ENCODE measurements around the gene SLC20A1. TPM values are rescaled to one million over a fixed set of nuclear protein-coding genes. Genes with fewer than 3 reads are reported as not detected.
"Not testable (repeated sequence)": the region's sequence is repeated elsewhere in the genome, so short reads cannot be mapped to it uniquely, and the experiment has no call there.

Gene SLC20A1
- total RNA-seq, 2 experiments from 2014 or later = 88.8 to 91.3 TPM

GRCh38 chr2:112699984-112700667 is 54.4 kb downstream of the SLC20A1 start:
- no peak overlapping the region for H3K4me3 Mint-ChIP-seq
- intact Hi-C loops (cut with micrococcal nuclease) = no loop called here
- no peak for DNase-seq
- H3K9me3 Mint-ChIP-seq = no peaks in the 10 kb centered on the region
- no peak overlapping the region for H3K27ac Mint-ChIP-seq
- ChIA-PET POLR2A (interaction anchor here (1.0 kb wide), 1 partner anchor 7 kb away, joined by 3 read pairs; no protein-coding TSS in a partner anchor), CTCF (interaction anchor here (1.1 to 2.7 kb wide), 3 partner anchors 8 to 26 kb away, joined by 4 to 9 read pairs (median 5); no protein-coding TSS in a partner anchor)
- H3K36me3 Mint-ChIP-seq = no peaks in the 10 kb centered on the region
- H3K27me3 Mint-ChIP-seq = peaks cover 1% of the 10 kb centered on the region
- H3K4me1 Mint-ChIP-seq (ENCODE audit: low read depth) = peaks cover 7% of the 10 kb centered on the region

DNA sequence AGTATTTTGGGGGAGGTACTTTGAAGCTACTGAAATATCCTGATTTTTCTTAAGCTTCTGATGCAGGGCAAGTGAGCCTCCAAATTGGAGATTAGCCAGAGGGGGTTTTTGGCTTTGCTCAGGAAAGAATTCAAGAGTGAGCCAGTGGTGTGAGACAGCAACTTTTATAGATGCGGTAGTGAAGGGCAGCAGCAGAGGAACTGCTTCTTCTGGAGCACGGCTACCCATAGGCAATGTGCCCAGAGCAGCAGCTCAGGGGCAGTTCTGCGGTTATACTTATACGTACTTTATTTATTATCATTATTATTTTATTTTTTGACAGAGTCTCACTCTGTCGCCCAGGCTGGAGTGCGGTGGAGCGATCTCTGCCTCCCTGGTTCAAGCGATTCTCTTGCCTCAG is 55.3 kb downstream of the SLC20A1 start:
- ChIA-PET POLR2A (interaction anchor here (1.0 kb wide), 1 partner anchor 8 kb away, joined by 3 read pairs; no protein-coding TSS in a partner anchor), CTCF (interaction anchor here (1.9 kb wide), 1 partner anchor 9 kb away, joined by 5 read pairs; no protein-coding TSS in a partner anchor)
- Mint-ChIP-seq H3K4me1 (ENCODE audit: low read depth) (peaks cover 12% of the 10 kb centered on the region), H3K36me3 (no peaks in the 10 kb centered on the region), H3K9me3 (no peaks in the 10 kb centered on the region), H3K4me3 (no peak overlapping the region), H3K27ac (no peak overlapping the region), H3K27me3 (peaks cover 1% of the 10 kb centered on the region)
- no peak for DNase-seq
- intact Hi-C loops (cut with micrococcal nuclease) = no loop called here

DNA sequence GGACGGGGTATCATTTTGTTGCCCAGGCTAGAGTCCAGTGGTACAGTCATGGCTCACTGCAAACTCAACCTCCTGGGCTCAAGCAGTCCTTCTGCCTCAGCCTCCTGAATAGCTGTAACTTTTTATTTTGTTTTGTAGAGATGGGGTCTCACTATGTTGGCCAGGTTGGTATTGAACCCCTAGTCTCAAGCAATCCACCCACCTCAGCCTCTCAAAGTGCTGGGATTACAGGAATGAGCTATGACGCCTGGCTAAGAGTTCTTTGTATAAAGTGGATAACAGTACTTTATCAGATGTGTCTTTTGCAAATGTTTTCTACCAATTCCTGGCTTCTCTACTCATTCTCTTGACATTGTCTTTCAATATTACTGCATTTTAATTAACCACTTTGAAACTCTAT is 57.9 kb downstream of the SLC20A1 start:
- no peak overlapping the region for H3K4me3 Mint-ChIP-seq
- H3K27ac Mint-ChIP-seq = no peak overlapping the region
- ChIA-PET CTCF (interaction anchor here (1.0 to 2.4 kb wide), 2 partner anchors 19 to 181 kb away, joined by 3 to 5 read pairs; no protein-coding TSS in a partner anchor), POLR2A (no interaction called here)
- intact Hi-C loops (cut with micrococcal nuclease) = no loop called here
- H3K4me1 Mint-ChIP-seq (ENCODE audit: low read depth) = peaks cover 37% of the 10 kb centered on the region
- H3K27me3 Mint-ChIP-seq = peaks cover 3% of the 10 kb centered on the region
- DNase-seq = no peak
- H3K9me3 Mint-ChIP-seq = no peaks in the 10 kb centered on the region
- H3K36me3 Mint-ChIP-seq = no peaks in the 10 kb centered on the region

- H3K27me3 Mint-ChIP-seq = peaks cover 3% of the 10 kb centered on the region
- no peaks in the 10 kb centered on the region for H3K36me3 Mint-ChIP-seq
- POLR2A ChIA-PET = interaction anchor here (1.5 kb wide), 1 partner anchor 13 kb away, joined by 4 read pairs; no protein-coding TSS in a partner anchor
- H3K27ac Mint-ChIP-seq = no peak overlapping the region
- intact Hi-C loops (cut with micrococcal nuclease) = no loop called here
- no peak for DNase-seq
- CTCF ChIA-PET = interaction anchor here (0.7 to 6.1 kb wide), 5 partner anchors 14 to 91 kb away, joined by 4 to 60 read pairs (median 19); no protein-coding TSS in a partner anchor
- no peak overlapping the region for H3K4me3 Mint-ChIP-seq
- H3K9me3 Mint-ChIP-seq = no peaks in the 10 kb centered on the region
- peaks cover 47% of the 10 kb centered on the region for H3K4me1 Mint-ChIP-seq (ENCODE audit: low read depth)
These were observed 59.8 kb downstream of the SLC20A1 start for GRCh38 chr2:112705575-112705974.

- Mint-ChIP-seq H3K36me3 (no peaks in the 10 kb centered on the region), H3K4me1 (ENCODE audit: low read depth) (peaks cover 47% of the 10 kb centered on the region), H3K4me3 (no peak overlapping the region), H3K27me3 (peaks cover 6% of the 10 kb centered on the region), H3K27ac (peak overlapping the region; percentile 52), H3K9me3 (no peaks in the 10 kb centered on the region)
- POLR2A ChIA-PET = interaction anchor here (1.5 kb wide), 2 partner anchors 13 to 75 kb away, joined by 4 to 5 read pairs; no protein-coding TSS in a partner anchor
- peak; percentile 89 for DNase-seq
- CTCF ChIA-PET = interaction anchor here (0.7 to 6.1 kb wide), 9 partner anchors 14 to 253 kb away, joined by 3 to 60 read pairs (median 4); no protein-coding TSS in a partner anchor
- intact Hi-C loops (cut with micrococcal nuclease) = loop anchor here (1.0 kb wide), 2 partner anchors 13 to 75 kb away; no protein-coding TSS in a partner anchor
These were observed 60.5 kb downstream of the SLC20A1 start for GRCh38 chr2:112706170-112706664.

GRCh38 chr2:112706947-112707346 is 61.2 kb downstream of the SLC20A1 start:
- CTCF ChIA-PET = interaction anchor here (0.7 to 6.1 kb wide), 8 partner anchors 15 to 252 kb away, joined by 3 to 60 read pairs (median 8); no protein-coding TSS in a partner anchor
- DNase-seq = not testable (repeated sequence)

GRCh38 chr2:112708968-112709367 is 63.2 kb downstream of the SLC20A1 start:
- Mint-ChIP-seq H3K4me3 (no peak overlapping the region), H3K36me3 (no peaks in the 10 kb centered on the region), H3K27me3 (peaks cover 6% of the 10 kb centered on the region), H3K27ac (no peak overlapping the region), H3K9me3 (no peaks in the 10 kb centered on the region), H3K4me1 (ENCODE audit: low read depth) (peaks cover 49% of the 10 kb centered on the region)
- POLR2A ChIA-PET = interaction anchor here (1.1 to 2.2 kb wide), 2 partner anchors 17 to 18 kb away, joined by 6 to 8 read pairs; no protein-coding TSS in a partner anchor
- DNase-seq = no peak
- intact Hi-C loops (cut with micrococcal nuclease) = no loop called here
- CTCF ChIA-PET = interaction anchor here (1.1 to 6.1 kb wide), 6 partner anchors 17 to 109 kb away, joined by 3 to 60 read pairs (median 9); no protein-coding TSS in a partner anchor

More at GRCh38 chr2:112706947-112707346, 61.2 kb downstream of the SLC20A1 start:
- H3K4me1 Mint-ChIP-seq (ENCODE audit: low read depth) = peaks cover 44% of the 10 kb centered on the region
- H3K36me3 Mint-ChIP-seq, H3K27me3 Mint-ChIP-seq, H3K4me3 Mint-ChIP-seq, H3K27ac Mint-ChIP-seq, H3K9me3 Mint-ChIP-seq: not testable (repeated sequence)
- intact Hi-C loops (cut with micrococcal nuclease) = loop anchor here (1.0 kb wide), 2 partner anchors 14 to 76 kb away; no protein-coding TSS in a partner anchor
- POLR2A ChIA-PET = interaction anchor here (0.6 to 2.2 kb wide), 3 partner anchors 15 to 1677 kb away, joined by 5 to 8 read pairs (median 5); no protein-coding TSS in a partner anchor

DNA sequence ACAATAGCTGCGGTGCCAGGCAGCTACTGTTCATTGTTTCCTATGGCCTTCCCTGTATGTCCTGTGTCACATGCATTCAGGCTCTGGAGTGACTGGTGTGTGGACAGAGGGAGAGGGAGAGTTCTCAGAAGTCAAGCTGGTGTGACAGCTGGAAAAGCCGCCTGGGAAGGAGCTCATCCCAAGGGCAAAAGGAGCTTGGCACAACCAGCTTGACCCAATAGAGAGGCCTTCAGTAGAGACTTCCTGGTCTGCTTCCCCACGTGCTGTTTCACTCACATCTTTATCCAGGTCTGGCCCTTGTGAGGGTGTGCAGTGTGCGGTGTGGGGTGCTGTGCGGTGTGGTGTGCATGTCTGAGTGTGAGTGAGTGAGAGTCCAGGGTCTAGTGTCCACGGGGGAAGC is 64.0 kb downstream of the SLC20A1 start:
- Mint-ChIP-seq H3K36me3 (no peaks in the 10 kb centered on the region), H3K27me3 (peaks cover 5% of the 10 kb centered on the region), H3K4me3 (no peak overlapping the region), H3K27ac (no peak overlapping the region), H3K9me3 (no peaks in the 10 kb centered on the region), H3K4me1 (ENCODE audit: low read depth) (peaks cover 49% of the 10 kb centered on the region)
- intact Hi-C loops (cut with micrococcal nuclease) = no loop called here
- POLR2A ChIA-PET = interaction anchor here (0.6 kb wide), 3 partner anchors 124 to 826 kb away, joined by 3 to 5 read pairs (median 3); partner anchors contain the start of gene ANAPC1
- DNase-seq = no peak
- CTCF ChIA-PET = interaction anchor here (1.1 to 6.1 kb wide), 4 partner anchors 17 to 40 kb away, joined by 3 to 60 read pairs (median 4); no protein-coding TSS in a partner anchor

DNA sequence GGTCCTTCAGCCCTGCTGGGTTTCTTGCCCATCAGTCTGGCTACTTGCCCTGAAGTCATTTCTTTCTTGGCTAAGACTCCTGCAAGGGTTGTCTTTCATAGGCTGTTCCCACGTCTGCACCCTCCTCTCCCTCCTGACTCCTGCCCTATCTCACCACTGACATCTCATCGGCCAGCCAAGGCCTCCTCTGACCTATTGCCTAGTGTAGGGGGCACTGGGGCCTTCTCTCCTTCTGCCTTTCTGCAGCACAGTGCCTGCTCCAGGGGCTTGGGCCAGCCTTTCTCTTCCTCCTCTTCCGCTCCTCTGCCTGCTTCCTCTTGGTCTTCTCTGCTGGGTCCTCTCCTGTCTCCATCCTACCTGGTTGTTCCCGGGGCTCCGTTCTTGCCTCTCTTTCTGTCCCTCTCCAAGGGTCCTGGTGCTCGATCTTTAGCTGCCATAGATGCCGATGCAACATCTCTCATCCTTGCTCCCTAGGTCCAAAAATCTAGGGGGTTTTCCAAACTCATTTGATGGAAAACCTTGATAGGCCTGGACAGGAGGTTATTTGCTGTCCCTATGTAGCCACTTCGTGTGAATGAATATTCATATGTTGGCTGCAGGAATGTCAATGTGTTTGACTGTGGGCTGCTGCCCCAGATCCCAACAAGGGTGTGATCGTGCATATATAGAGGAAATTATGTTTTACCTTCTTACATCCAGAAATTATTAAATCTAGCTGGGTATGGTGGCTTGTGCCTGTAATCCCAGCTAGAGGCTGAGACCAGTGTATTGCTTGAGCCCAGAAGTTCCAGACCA is 65.4 kb downstream of the SLC20A1 start:
- ChIA-PET POLR2A (interaction anchor here (0.5 kb wide), 1 partner anchor 83 kb away, joined by 3 read pairs; no protein-coding TSS in a partner anchor), CTCF (interaction anchor here (3.4 kb wide), 1 partner anchor 16 kb away, joined by 14 read pairs; no protein-coding TSS in a partner anchor)
- H3K9me3 Mint-ChIP-seq = no peaks in the 10 kb centered on the region
- intact Hi-C loops (cut with micrococcal nuclease) = no loop called here
- H3K4me3 Mint-ChIP-seq = no peak overlapping the region
- H3K4me1 Mint-ChIP-seq (ENCODE audit: low read depth) = peaks cover 43% of the 10 kb centered on the region
- no peak overlapping the region for H3K27ac Mint-ChIP-seq
- H3K27me3 Mint-ChIP-seq = peaks cover 4% of the 10 kb centered on the region
- H3K36me3 Mint-ChIP-seq = no peaks in the 10 kb centered on the region
- no peak for DNase-seq

DNA sequence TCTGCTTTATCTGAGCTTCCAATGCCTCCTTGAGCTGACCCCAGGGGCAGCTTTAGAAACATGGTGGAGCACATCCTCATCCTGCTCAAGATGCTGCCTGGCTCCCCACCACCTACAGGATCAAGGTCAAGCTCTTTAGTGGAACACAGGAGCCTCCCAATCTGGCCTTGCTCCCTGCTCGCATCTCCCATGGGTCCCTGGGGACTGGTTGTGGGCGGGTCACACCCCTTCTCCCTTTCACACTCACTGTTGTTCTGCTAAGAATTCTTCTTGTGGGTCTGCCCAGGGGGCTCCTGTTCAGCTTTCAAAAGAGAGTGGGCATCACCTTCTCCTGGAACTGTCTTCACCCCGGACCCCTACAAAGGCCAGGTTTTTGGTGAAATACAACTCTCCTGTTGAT is 66.7 kb downstream of the SLC20A1 start:
- ChIA-PET POLR2A (interaction anchor here (2.0 kb wide), 1 partner anchor 20 kb away, joined by 7 read pairs; no protein-coding TSS in a partner anchor), CTCF (interaction anchor here (1.4 to 3.4 kb wide), 2 partner anchors 14 to 84 kb away, joined by 4 to 14 read pairs; no protein-coding TSS in a partner anchor)
- no peak for DNase-seq
- Mint-ChIP-seq H3K36me3 (no peaks in the 10 kb centered on the region), H3K27ac (no peak overlapping the region), H3K4me3 (no peak overlapping the region), H3K27me3 (peaks cover 3% of the 10 kb centered on the region), H3K9me3 (no peaks in the 10 kb centered on the region), H3K4me1 (ENCODE audit: low read depth) (peaks cover 31% of the 10 kb centered on the region)
- intact Hi-C loops (cut with micrococcal nuclease) = no loop called here

Data from activated CD4-positive, alpha-beta memory T cell treated with anti-CD3 and anti-CD28 coated beads for 36 hours (primary cell).